H9 (cell line): ENCODE measurements around the gene ARAP1. TPM values are rescaled to one million over a fixed set of nuclear protein-coding genes. Genes with fewer than 3 reads are reported as not detected.

Experiments
- DNase-seq: peaks from one replicate; pipeline ENCODE4 v3.0.0-alpha.2; 2017
- H2AFZ ChIP-seq: one replicate; pipeline ENCODE4 v1.6.1; 2013; ENCODE audit warnings: mild to moderate bottlenecking, low read length, control low read depth, moderate library complexity
- H2AK5ac ChIP-seq: 2 replicates; pipeline ENCODE4 v1.6.1; 2013; ENCODE audit warnings: low read length, control low read depth, mixed read lengths; ENCODE audit not compliant: insufficient read length
- H2BK120ac ChIP-seq: one replicate; pipeline ENCODE4 v1.6.1; 2013; ENCODE audit warnings: low read depth, mild to moderate bottlenecking, low read length, control low read depth, inconsistent platforms; ENCODE audit not compliant: poor library complexity, severe bottlenecking
- H2BK12ac ChIP-seq: 2 replicates; pipeline ENCODE4 v1.6.1; 2013; ENCODE audit warnings: low read length, control low read depth, mixed read lengths, low read depth; ENCODE audit not compliant: insufficient read length
- H2BK15ac ChIP-seq: 2 replicates; pipeline ENCODE4 v1.6.1; 2013; ENCODE audit warnings: low read depth, low read length, control low read depth
- H2BK20ac ChIP-seq: one replicate; pipeline ENCODE4 v1.6.1; 2013; ENCODE audit warnings: low read depth, mild to moderate bottlenecking, low read length, control low read depth, inconsistent platforms; ENCODE audit not compliant: poor library complexity, severe bottlenecking
- H2BK5ac ChIP-seq: 2 replicates; pipeline ENCODE4 v1.6.1; 2013; ENCODE audit warnings: low read length, control low read depth, mixed read lengths; ENCODE audit not compliant: insufficient read length
- H3K14ac ChIP-seq: 2 replicates; pipeline ENCODE4 v1.6.1; 2013; ENCODE audit warnings: low read length, control low read depth; ENCODE audit not compliant: insufficient read depth
- H3K18ac ChIP-seq: 2 replicates; pipeline ENCODE4 v1.6.1; 2013; ENCODE audit warnings: low read depth, mild to moderate bottlenecking, mixed read lengths, low read length, control low read depth; ENCODE audit not compliant: insufficient read length
- H3K23ac ChIP-seq: 2 replicates; pipeline ENCODE4 v1.6.1; 2013; ENCODE audit warnings: low read length, control low read depth, mixed read lengths, low read depth; ENCODE audit not compliant: insufficient read length
- H3K23me2 ChIP-seq: 2 replicates; pipeline ENCODE4 v1.6.1; 2013; ENCODE audit warnings: low read depth, mild to moderate bottlenecking, mixed read lengths, low read length, control low read depth; ENCODE audit not compliant: insufficient read length, poor library complexity, severe bottlenecking
- H3K27ac ChIP-seq: 2 replicates; pipeline ENCODE4 v1.5.1; 2013; ENCODE audit warnings: low read length, control low read depth, mixed read lengths, low read depth; ENCODE audit not compliant: insufficient read length
- H3K27me3 ChIP-seq: 2 replicates; pipeline ENCODE4 v1.6.1; 2013; ENCODE audit warnings: low read length, control low read depth, inconsistent platforms; ENCODE audit not compliant: insufficient read depth
- H3K4ac ChIP-seq: 2 replicates; pipeline ENCODE4 v1.6.1; 2013; ENCODE audit warnings: low read depth, mild to moderate bottlenecking, control low read depth, inconsistent platforms, low read length, moderate library complexity
- H3K4me1 ChIP-seq: 2 replicates; pipeline ENCODE4 v1.6.1; 2013; ENCODE audit warnings: low read length, control low read depth, inconsistent platforms; ENCODE audit not compliant: insufficient read depth
- H3K4me2 ChIP-seq: 2 replicates; pipeline ENCODE4 v1.6.1; 2013; ENCODE audit warnings: low read length, control low read depth, mixed read lengths; ENCODE audit not compliant: insufficient read length, insufficient read depth
- H3K56ac ChIP-seq: 2 replicates; pipeline ENCODE4 v1.6.1; 2013; ENCODE audit warnings: low read depth, mild to moderate bottlenecking, mixed read lengths, low read length, control low read depth; ENCODE audit not compliant: insufficient read length
- H3K79me1 ChIP-seq: 2 replicates; pipeline ENCODE4 v1.6.1; 2013; ENCODE audit warnings: low read depth, mild to moderate bottlenecking, moderate library complexity, low read length, control low read depth, inconsistent platforms; ENCODE audit not compliant: insufficient read depth, poor library complexity, severe bottlenecking
- H3K79me2 ChIP-seq: 2 replicates; pipeline ENCODE4 v1.6.1; 2013; ENCODE audit warnings: low read length, control low read depth, inconsistent platforms; ENCODE audit not compliant: insufficient read depth
- H3K9ac ChIP-seq: 2 replicates; pipeline ENCODE4 v1.6.1; 2013; ENCODE audit warnings: low read length, control low read depth, mixed read lengths; ENCODE audit not compliant: insufficient read length; ENCODE audit errors: extremely low read depth
- H3K9me3 ChIP-seq: one replicate; pipeline ENCODE4 v1.6.1; 2013; ENCODE audit warnings: low read depth, low read length, inconsistent platforms; ENCODE audit not compliant: control insufficient read depth
- H3T11ph ChIP-seq: one replicate; pipeline ENCODE4 v1.6.1; 2013; ENCODE audit warnings: mild to moderate bottlenecking, low read length, control low read depth, inconsistent platforms
- H4K20me1 ChIP-seq: one replicate; pipeline ENCODE4 v1.6.1; 2013; ENCODE audit not compliant: control insufficient read depth, insufficient read length, insufficient read depth
- H4K5ac ChIP-seq: 2 replicates; pipeline ENCODE4 v1.6.1; 2013; ENCODE audit warnings: low read depth, mild to moderate bottlenecking, mixed read lengths, low read length, control low read depth; ENCODE audit not compliant: insufficient read length
- H4K8ac ChIP-seq: replicated peaks from 2 replicates; pipeline ENCODE4 v1.6.1; 2013; ENCODE audit warnings: low read length, control low read depth, mixed read lengths, low read depth; ENCODE audit not compliant: insufficient read length
- H4K91ac ChIP-seq: 2 replicates; pipeline ENCODE4 v1.6.1; 2013; ENCODE audit warnings: low read depth, mild to moderate bottlenecking, moderate library complexity, mixed read lengths, low read length, control low read depth; ENCODE audit not compliant: insufficient read length
- H3K27ac Mint-ChIP-seq, 3 experiments: 2 replicates in 2 of 3; 3 replicates in 1 of 3; pipeline ENCODE4 v1.8.0; 2020 to 2021; ENCODE audit warnings: mixed read lengths in 3 of 3, mild to moderate bottlenecking in 1 of 3, moderate library complexity in 1 of 3
- H3K27me3 Mint-ChIP-seq: 2 replicates; pipeline ENCODE4 v1.8.0; 2021; ENCODE audit warnings: low read depth, mild to moderate bottlenecking, moderate library complexity, mixed read lengths
- H3K36me3 Mint-ChIP-seq, 3 experiments: 2 replicates in 2 of 3; 3 replicates in 1 of 3; pipeline ENCODE4 v1.8.0; 2020 to 2021; ENCODE audit warnings: low read depth in 3 of 3, mixed read lengths in 3 of 3; ENCODE audit not compliant: insufficient read depth in 1 of 3
- H3K4me1 Mint-ChIP-seq, 2 experiments: 2 replicates each; pipeline ENCODE4 v1.8.0; 2020; ENCODE audit warnings: mixed read lengths in 2 of 2
- H3K4me3 Mint-ChIP-seq, 2 experiments: 2 replicates in 1 of 2; 3 replicates in 1 of 2; pipeline ENCODE4 v1.8.0; 2020 to 2021; ENCODE audit warnings: mild to moderate bottlenecking in 2 of 2, mixed read lengths in 2 of 2, moderate library complexity in 1 of 2
- H3K9me3 Mint-ChIP-seq, 2 experiments: 2 replicates in 1 of 2; 3 replicates in 1 of 2; pipeline ENCODE4 v1.8.0; 2020; ENCODE audit warnings: mild to moderate bottlenecking in 2 of 2, mixed read lengths in 2 of 2, moderate library complexity in 1 of 2
- CTCF ChIP-seq: fragments of 200-600 bp; sonication (generic); conservative IDR thresholded peaks from 3 replicates; pipeline ENCODE4 v1.8.0; 2021; ENCODE audit warnings: antibody characterized with exemption, mild to moderate bottlenecking
- WGBS: extraction: QIAGEN DNeasy Blood & Tissue Kit; methylation state at CpG from one replicate; pipeline ENCODE4 v1.1.7; 2013; ENCODE audit warnings: missing lambda C conversion rate, low lambda C conversion rate, mixed read lengths; ENCODE audit not compliant: insufficient read length; ENCODE audit errors: extremely low coverage; 5-methylcytosine and 5-hydroxymethylcytosine counted together
- total RNA-seq: library from RNA; stranded (reverse); gene quantifications from 2 replicates; pipeline ENCODE4 v1.2.1, GENCODE V29; 2021

Gene ARAP1
- total RNA-seq, 1 experiment from 2014 or later = 59.4 TPM

GRCh38 chr11:72738199-72739141 lies 13.7 kb downstream of the ARAP1 start:
- Histone ChIP-seq H3K56ac (no peak overlapping the region), H3K14ac (no peak overlapping the region), H2BK12ac (no peak overlapping the region), H3K79me1 (no peaks in the 10 kb centered on the region), H3K4ac (no peak overlapping the region), H4K5ac (no peak overlapping the region), H4K8ac (no peak overlapping the region), H3K9me3 (no peaks in the 10 kb centered on the region), H2AK5ac (no peak overlapping the region), H3K23me2 (no peaks in the 10 kb centered on the region), H2AFZ (no peak overlapping the region), H4K20me1 (no peaks in the 10 kb centered on the region), H3K18ac (no peak overlapping the region), H2BK20ac (no peak overlapping the region), H3K4me1 (peaks cover 21% of the 10 kb centered on the region), H3T11ph (no peak overlapping the region), H3K27ac (no peak overlapping the region), H2BK120ac (no peak overlapping the region), H3K23ac (no peak overlapping the region), H3K27me3 (no peaks in the 10 kb centered on the region), H2BK5ac (no peak overlapping the region), H4K91ac (no peak overlapping the region), H3K4me2 (no peak overlapping the region), H2BK15ac (no peak overlapping the region), H3K79me2 (peaks cover 9% of the 10 kb centered on the region; the same call in 1 of the 2 replicates), H3K9ac (no peak overlapping the region)
- no CpG with 5 or more reads among the region's 11 CpGs for WGBS
- Mint-ChIP-seq H3K27ac (peak overlapping the region; percentile 69 to 98 (median 90)), H3K36me3 (peaks cover 0 to 4% (median 4%) of the 10 kb centered on the region in 3 experiments; a peak in 3 of 7 replicates), H3K27me3 (no peaks in the 10 kb centered on the region), H3K4me3 (no peak overlapping the region), H3K9me3 (no peaks in the 10 kb centered on the region), H3K4me1 (peaks cover 53 to 58% of the 10 kb centered on the region in 2 experiments)
- no peak for DNase-seq
- no peak for TF ChIP-seq CTCF
